Measurements from ENCODE around the gene TRAF3IP3.

- TF ChIP-seq CTCF (conservative IDR thresholded peaks at IDR 0.05 in 1 of 2, IDR thresholded peaks at IDR 0.05 in 1 of 2; ENCODE audit: low read depth in 1 of 2, low read length in 2 of 2), result no peak
- no peak for TF ChIP-seq EZH2 (IDR thresholded peaks at IDR 0.05; ENCODE audit: low read length, missing control alignments)
These were observed 11.9 kb downstream of the TRAF3IP3 start for GRCh38 chr1:209767706-209768105.

All from fibroblast of lung (primary cell).